ENCODE data around the gene LSP1.

- TF ChIP-seq, protein P1, sequence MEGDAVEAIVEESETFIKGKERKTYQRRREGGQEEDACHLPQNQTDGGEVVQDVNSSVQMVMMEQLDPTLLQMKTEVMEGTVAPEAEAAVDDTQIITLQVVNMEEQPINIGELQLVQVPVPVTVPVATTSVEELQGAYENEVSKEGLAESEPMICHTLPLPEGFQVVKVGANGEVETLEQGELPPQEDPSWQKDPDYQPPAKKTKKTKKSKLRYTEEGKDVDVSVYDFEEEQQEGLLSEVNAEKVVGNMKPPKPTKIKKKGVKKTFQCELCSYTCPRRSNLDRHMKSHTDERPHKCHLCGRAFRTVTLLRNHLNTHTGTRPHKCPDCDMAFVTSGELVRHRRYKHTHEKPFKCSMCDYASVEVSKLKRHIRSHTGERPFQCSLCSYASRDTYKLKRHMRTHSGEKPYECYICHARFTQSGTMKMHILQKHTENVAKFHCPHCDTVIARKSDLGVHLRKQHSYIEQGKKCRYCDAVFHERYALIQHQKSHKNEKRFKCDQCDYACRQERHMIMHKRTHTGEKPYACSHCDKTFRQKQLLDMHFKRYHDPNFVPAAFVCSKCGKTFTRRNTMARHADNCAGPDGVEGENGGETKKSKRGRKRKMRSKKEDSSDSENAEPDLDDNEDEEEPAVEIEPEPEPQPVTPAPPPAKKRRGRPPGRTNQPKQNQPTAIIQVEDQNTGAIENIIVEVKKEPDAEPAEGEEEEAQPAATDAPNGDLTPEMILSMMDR (IDR thresholded peaks at IDR 0.05; ENCODE audit: poor library complexity, severe bottlenecking) = no peak
- no peak for TF ChIP-seq EP300 (conservative IDR thresholded peaks at IDR 0.05; ENCODE audit: poor library complexity, severe bottlenecking)
- no peak for TF ChIP-seq REST (IDR thresholded peaks at IDR 0.05; ENCODE audit: borderline replicate concordance)
- no peak for TF ChIP-seq MXI1 (conservative IDR thresholded peaks at IDR 0.05; ENCODE audit: poor library complexity, severe bottlenecking)
Observed at GRCh38 chr11:1939006-1939625, 86.2 kb downstream of the LSP1 start.

All from neural cell (in vitro differentiated cells).